Measurements from ENCODE around the gene KLRK1.

DNA sequence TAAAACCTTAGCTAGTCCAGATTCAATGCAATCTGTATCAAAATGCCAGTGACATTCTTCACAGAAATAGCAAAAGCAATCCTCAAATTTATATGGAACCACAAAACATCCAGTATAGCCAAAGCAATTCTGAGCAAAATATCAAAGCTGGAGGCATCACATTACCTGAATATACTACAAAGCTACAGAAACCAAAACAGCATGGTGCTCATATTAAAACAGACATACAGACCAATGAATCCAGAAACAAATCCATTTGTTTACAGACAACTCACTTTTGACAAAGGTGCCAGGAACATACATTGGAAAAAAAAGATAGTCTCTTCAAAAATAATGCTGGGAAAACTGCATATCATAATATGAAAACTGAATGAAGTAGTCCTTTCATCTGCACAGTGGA, 15.0 kb upstream of the KLRK1 start:
- TF ChIP-seq ZNF561 (tag by site-specific recombination; IDR thresholded peaks at IDR 0.05; ENCODE audit: borderline replicate concordance) (no peak), ZNF335 (tag by site-specific recombination; conservative IDR thresholded peaks at IDR 0.05) (no peak)
- TF ChIP-seq, protein P1, sequence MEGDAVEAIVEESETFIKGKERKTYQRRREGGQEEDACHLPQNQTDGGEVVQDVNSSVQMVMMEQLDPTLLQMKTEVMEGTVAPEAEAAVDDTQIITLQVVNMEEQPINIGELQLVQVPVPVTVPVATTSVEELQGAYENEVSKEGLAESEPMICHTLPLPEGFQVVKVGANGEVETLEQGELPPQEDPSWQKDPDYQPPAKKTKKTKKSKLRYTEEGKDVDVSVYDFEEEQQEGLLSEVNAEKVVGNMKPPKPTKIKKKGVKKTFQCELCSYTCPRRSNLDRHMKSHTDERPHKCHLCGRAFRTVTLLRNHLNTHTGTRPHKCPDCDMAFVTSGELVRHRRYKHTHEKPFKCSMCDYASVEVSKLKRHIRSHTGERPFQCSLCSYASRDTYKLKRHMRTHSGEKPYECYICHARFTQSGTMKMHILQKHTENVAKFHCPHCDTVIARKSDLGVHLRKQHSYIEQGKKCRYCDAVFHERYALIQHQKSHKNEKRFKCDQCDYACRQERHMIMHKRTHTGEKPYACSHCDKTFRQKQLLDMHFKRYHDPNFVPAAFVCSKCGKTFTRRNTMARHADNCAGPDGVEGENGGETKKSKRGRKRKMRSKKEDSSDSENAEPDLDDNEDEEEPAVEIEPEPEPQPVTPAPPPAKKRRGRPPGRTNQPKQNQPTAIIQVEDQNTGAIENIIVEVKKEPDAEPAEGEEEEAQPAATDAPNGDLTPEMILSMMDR (tag by site-specific recombination; IDR thresholded peaks at IDR 0.05): no peak
- TF ChIP-seq, protein P2, sequence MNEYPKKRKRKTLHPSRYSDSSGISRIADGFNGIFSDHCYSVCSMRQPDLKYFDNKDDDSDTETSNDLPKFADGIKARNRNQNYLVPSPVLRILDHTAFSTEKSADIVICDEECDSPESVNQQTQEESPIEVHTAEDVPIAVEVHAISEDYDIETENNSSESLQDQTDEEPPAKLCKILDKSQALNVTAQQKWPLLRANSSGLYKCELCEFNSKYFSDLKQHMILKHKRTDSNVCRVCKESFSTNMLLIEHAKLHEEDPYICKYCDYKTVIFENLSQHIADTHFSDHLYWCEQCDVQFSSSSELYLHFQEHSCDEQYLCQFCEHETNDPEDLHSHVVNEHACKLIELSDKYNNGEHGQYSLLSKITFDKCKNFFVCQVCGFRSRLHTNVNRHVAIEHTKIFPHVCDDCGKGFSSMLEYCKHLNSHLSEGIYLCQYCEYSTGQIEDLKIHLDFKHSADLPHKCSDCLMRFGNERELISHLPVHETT (tag by site-specific recombination; IDR thresholded peaks at IDR 0.05): no peak
- TF ChIP-seq, protein P3, sequence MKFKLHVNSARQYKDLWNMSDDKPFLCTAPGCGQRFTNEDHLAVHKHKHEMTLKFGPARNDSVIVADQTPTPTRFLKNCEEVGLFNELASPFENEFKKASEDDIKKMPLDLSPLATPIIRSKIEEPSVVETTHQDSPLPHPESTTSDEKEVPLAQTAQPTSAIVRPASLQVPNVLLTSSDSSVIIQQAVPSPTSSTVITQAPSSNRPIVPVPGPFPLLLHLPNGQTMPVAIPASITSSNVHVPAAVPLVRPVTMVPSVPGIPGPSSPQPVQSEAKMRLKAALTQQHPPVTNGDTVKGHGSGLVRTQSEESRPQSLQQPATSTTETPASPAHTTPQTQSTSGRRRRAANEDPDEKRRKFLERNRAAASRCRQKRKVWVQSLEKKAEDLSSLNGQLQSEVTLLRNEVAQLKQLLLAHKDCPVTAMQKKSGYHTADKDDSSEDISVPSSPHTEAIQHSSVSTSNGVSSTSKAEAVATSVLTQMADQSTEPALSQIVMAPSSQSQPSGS (tag by site-specific recombination; IDR thresholded peaks at IDR 0.05; ENCODE audit: low read depth): no peak

All from HEK293 (cell line).